Measurements from ENCODE around the gene CDH11.

The CDH11 gene

DNA sequence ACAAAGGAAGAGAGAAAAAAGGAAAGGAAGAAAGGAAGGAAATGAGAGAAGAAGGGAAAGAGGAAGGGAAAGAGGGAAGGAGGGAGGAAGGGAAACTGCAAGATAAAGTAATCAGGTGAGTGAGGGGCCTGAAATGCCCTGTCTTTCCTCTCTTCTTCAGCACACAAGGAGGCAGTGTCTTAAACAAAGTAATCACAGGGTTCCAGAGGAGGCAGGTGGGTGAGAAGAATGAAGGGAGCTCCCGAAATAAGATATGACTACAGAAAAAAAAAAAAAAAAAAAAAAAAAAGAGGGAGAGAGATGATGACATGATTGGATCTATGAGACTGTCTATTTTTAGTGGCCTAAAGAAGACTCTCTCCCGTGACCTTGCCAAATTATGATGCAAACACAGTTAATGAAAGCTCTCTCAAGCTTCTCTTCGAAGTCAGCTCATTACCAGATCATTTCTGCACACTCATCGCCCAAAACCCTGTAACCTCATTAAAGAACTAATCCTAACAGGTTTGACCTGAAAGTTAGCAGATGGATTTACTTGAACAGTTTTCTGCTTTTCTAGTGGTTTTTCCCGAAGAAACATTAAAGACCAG lies 53.6 kb downstream of the CDH11 start:
- DNase-seq = no peak

DNA sequence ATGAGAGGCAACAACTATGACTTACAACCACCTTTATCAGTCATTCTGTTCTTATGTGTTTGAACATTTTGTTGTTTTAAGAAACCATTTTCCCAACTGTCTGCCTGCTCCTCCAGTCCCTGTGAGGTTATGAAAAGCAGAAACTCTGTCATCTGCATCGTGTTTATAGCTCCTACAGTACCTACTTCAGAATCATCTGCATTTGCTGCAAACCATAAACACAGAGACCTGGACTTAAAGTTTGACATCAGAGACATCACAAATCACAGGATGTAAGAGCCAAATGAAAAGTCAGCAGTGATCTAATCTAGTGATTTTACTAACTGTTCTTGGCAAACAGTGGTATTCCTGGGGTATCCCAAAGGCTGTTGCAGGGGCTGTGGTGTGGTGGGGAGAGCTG lies 55.2 kb downstream of the CDH11 start:
- no peak for DNase-seq

DNA sequence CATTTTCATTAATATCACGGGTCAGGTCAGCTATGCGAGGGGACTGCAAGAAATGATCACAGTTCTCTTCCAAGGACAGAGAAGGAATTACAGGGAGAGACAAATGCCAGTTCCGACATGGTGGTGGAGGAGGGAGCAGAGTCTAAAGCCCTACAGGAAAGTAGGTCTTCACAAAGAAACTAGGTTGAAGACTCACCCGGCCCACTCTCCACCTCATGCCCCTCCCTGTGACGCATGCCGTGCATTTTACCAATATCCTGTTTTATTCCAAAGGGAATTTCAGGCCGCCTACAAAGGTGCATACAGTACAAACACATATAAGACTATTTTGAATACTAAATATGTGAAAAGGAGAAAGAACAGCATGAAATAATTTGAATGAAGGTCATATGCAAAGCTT lies 56.8 kb downstream of the CDH11 start:
- DNase-seq = no peak

DNA sequence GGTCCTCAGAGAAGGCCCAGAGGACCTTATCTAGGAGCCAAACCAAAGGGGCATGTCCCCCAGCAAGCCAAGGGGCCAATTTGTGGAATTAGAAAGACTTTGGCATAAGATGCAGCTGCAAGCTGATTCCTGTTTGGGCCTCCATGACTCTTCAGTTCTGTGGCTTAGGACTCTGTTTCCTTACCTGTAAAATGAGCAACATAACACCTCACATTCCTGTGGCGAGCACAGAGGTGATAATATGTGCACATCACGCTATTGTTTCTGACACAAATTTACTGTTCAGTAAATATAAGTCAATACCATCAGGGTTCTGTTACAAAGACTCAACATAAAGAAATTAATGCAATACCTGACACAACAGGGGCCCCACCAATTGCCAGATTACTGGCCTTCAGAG lies 57.7 kb downstream of the CDH11 start:
- DNase-seq = no peak

DNA sequence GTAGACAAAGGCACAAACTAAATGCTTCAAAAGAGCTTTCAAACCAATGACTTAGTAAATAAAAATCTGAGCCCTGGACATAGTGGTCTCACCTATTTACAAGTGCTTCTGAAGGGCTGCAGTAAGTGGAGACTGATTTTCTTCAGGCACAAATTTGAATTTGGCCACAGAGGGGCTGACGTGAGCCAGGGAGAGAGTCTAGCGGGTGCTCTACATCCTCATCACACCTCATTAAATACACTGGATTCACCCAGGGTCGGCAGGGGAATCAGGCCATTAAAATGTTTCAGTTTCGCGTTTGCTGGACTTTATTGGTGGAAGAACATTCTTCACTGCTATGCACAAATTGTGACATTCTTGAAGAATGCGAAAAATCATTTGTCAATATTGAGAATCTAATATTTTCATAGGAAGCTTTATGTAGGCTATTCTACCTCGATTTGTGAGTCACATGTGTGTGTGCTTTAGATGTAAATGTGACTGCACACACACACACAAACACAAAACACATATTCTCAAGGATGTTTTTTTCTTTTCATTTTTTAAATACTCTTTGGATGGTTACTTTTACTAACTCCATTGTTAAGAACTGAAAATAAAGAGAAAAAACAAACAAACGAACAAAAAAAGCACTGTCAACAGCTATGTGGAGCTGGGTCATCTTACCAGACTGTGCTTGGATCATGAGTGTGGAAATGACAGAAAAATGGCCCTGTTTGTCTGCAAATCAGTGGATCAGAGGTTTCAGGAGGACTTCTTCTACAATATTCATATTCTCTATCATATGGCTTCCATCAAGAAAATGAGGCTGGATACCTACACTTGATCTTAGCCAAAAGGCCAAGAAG lies 58.9 kb downstream of the CDH11 start:
- peak; percentile 37 for DNase-seq

DNA sequence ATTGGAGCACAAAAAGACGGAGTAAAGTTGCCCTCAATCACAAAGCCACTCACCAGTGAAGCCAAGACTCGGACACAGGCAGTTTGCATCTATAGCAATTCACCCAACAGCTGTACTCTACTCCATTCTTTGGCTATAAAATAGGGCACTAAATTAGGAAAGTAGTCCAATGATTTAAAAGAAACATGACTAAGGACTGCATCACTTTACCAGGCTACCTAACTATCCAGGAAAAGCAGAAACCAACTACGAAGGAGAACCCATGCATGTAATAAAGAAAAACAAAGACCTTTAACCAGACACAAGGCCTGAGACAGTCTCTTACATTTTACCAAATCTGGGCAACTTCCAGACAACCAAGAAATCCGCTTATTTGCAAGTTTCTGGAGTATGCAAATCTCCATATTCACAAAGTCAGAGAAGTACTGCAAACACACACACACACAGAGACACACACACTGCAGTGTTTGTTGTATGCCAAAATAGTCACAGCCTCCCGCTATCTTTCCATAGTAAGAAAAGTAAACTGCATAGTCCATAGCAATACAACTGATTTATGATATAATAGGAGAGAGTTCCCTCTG lies 59.8 kb downstream of the CDH11 start:
- DNase-seq = no peak

DNA sequence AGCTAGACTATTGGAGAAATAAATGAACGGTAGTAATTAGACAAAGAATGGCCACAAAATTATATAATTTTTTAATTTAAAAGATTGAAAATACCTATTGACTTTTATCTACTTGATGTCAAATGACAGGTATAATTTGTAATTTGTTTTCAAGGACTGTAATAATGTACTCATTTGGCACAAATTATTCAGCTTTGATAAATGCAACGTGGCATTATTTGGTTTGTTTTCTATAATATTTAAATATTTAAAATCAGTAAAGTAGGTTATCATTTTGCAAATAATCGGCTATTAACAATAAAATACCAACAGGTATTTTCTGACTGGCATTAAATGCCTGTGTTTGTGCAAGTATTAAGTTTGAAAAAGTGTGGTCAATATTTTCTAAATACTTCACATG lies 60.6 kb downstream of the CDH11 start:
- DNase-seq = no peak

DNA sequence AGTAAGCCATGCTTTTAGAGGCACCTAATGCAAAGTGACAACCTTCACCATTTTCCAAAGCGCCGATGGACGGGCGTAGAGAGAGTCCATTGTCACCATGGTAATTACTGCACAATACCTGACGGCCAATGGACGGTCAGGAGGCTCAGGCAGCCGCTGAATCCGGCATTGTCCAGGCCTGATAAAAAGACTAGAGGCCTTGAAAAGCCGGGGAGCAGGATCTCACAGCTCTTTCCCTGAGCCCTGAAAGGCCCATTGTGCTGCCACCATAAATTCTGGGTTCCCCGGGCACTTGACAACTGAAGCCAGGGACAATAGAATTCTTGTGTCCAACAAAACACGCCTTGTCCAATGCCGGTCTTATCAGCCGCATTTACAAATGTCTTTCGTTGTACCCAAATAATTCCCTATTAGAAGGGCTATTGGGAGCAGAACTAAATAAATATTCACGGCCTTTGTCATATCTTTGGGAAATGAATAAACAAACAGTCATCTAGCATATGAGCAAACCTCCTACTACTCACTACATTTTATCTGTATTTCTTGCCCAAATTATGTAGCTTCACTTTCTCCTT lies 62.4 kb downstream of the CDH11 start:
- no peak for DNase-seq

DNA sequence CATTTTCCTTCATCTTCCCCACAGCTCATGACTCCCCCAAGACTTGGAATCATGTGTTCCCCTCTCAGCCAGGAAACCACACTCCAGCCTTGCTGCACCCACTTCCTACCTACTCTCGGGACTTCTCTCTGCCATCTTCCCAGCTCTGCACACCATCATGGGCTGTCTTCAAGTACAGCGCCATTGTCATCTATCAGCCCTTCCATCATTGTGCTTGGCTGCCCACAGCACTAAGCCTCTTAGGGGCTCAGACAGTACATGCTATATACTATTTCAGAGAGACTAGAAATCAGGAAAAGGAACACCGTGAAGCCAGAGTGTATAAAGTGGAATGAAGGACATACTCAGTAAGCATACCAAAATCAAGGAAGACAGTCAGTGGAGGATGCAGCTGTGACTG lies 64.7 kb downstream of the CDH11 start:
- DNase-seq = no peak

DNA sequence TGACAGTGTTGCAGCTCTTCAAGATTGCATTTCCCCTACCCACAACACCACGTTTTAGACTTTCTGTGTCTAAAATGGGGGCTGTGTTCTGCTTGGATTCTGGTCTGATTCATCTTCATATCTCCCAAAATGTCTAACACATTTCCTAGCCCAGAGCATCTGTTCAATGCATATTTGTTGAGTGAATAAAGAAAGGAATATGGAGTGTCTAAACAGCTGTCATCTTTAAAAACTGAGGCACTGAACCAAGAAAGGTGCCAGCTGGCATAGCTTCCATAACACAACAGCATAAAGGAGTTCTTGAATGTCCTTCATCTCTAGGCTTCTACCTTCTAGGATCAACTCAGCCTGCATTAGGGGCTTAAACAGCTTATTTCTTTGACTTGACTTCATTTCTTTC lies 67.4 kb downstream of the CDH11 start:
- DNase-seq = no peak

DNA sequence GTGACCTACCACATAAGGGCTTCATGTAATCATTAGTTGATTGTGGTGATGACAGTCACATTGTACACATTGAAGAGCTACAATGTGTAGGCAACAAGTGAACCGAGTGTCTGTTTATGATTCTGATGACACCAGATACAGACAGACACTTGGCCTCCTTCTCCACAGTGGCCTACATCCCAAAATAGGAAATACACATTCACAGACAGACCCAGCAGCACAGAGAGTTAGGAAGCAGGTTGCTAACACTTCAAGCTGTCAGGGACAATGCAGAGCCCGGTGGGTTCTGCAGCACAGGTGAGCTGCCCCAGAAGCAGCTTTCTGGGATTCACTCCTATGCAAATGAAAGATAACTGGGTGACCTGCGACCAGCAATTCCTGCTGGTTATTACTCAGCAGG lies 72.2 kb downstream of the CDH11 start:
- DNase-seq = no peak

DNA sequence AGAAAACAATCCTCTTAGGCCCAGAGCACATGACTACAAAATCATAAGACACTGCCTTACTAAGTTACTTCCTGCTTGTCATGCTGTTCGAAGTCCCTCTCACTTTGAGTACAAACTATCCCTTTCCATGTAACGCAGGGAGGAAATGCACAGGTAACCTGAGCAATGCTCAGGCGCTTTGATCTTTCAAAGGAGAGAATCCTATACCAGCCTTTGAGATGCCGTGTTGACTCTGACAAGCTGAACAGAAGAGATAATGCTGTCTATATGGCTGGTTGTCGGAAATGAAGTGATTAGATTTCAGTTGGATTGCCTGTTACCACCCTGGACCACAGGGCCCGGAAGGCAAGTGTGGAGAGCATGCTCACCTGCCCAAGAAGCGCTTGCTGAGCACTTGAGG lies 75.9 kb downstream of the CDH11 start:
- no peak for DNase-seq

DNA sequence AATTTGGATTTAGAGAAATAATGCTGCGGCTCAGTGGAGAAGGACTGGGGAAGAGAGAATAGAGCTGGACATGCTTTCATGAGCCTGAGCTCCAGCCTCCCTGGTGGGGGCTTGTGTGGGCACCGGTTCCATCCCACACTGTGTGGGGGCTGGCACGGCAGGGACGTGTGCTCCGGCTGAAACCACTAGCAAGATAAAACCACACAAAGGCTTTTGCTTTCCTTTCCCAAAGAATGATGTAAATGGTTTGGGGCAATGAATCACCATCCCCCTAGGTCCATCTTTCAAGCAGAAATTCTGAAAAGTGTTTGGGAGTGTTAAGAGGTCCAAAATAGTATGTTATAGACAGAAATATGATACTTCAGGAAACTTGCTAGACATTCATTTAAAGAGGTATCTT lies 77.0 kb downstream of the CDH11 start:
- no peak for DNase-seq

DNA sequence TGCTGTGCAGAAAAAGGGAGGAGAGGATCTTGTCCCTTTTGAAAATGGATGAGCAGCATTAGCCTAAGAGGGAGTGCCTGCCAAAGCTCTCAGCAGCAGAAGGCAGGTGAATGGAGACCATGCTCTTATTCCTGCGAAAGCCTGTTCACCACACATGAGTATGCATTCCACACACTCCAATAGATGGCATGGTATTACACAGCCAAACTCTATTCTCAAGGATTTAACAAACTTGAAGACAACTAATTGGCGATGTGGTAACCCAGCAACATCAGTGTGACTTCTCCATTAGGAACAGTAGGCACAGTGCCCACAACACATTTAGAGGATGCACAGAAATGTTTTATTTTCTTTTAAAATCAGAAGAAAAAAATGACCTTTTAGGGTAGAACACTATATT lies 77.8 kb downstream of the CDH11 start:
- no peak for DNase-seq

DNA sequence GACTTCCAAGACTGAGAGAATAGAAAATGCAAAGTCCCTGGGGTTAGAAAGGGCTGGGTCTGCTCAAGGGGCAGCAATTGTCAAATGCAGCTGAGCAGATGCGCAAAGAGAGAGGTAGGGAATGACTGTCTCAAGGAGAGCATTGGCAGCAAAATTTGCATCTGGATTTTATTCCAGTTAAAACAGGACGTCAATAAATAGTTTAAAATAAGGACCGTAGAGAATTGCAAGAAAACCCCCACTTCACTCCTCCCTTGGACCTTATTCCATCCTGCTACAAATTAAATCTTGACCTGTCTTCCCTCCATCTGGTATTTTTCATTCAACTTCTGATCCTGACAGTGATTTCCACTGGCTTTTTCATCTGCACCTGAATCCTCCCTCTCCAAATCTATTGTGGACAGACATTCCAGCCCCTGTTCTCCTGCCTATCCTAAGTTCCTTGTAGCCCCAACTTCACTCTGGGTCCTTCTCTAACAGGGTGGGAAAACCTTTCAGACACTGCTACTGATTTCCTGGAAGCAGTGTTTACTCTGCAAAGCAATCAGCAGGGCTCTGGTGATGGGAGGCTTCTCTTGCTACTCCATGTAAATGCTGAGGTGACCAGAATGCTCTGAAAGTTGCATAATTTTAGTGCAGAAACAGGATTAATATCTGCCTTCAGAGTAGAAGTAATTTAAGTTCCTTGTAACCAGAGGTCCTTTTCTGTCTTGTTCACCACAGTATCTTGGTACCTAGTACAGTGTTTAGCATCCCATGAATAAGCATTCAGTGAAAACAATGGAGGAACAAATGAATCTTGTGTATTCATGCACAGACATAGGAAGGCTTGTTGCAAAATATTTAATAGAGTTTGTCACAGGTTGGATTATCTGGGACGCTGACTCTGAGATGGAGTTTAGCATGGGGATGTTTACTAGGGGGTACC lies 79.2 kb downstream of the CDH11 start:
- DNase-seq = no peak

DNA sequence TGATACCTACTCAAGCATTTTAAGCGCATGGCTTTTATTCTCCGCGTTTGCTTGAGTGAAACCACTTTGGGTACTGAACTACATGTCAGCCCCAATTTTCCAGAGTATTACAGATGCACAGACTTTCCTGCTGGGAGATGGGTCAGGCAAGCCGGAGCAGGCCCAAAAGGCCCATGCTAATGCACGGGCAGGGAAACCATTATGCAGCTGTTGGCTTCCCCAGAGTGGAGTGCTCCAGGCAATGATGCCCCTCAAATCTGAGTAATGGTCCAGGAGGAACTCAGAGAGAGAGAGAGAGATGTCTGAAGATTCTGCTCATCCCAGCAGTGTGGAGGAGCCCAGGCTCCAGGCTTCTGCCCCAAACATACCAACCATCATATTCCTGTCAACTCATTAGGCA lies 80.2 kb downstream of the CDH11 start:
- no peak for DNase-seq

DNA sequence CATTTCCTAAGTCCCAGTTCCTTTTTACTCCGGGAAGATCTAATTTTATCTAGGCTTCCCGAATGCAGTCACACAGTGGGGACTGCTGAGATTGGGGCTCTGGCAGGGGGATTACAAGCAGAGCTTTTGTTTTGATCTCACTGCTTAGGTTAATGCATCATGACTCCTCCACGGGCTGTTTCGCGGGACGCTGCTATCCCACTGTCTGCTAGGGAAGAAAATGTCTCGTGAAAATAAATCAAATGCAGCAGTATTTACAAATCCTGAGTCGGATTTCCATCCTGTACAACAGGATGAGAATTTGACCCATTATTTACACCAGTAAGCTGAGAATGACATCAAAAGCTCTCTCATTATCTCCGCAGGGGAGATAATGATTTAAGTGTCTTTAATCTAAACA lies 83.8 kb downstream of the CDH11 start:
- no peak for DNase-seq

DNA sequence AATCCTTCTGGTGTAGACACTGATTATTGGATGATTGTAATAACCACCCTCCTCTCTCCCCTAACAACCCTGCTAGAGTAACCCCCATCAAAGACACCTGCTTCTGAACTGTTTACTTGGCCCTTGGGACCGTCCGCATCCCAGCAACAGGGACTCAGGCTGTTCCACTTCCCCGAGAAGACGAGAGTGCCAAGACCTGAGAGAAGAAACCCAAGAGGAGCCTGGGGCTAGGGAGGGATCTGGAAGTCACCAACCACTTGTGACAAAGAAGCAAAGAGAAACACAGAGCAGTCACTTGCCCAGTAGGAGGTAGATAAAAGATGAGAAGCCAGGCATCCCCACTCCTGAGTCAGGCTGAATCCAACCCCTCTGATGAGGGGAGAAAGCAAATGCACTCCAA lies 84.3 kb downstream of the CDH11 start:
- DNase-seq = no peak

DNA sequence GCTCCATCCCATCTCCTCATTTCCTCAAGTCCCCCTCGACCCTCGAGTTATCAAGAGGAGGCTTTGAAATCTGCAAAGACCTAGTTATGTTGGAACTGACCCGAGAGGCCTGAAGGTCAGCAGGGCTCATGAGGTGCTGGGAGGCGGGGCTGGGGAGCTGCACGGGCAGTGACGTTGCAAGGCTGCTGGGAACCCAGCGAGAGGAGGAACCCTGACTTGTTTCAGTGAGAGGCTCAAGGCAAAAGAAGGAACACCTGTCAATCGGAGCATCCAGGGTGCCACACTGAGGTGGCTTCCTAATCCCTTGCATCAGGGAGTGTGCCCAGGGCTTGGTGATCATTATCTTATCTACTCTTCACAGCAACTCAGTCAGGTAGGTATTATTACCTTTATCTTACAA lies 86.9 kb downstream of the CDH11 start:
- DNase-seq = no peak

DNA sequence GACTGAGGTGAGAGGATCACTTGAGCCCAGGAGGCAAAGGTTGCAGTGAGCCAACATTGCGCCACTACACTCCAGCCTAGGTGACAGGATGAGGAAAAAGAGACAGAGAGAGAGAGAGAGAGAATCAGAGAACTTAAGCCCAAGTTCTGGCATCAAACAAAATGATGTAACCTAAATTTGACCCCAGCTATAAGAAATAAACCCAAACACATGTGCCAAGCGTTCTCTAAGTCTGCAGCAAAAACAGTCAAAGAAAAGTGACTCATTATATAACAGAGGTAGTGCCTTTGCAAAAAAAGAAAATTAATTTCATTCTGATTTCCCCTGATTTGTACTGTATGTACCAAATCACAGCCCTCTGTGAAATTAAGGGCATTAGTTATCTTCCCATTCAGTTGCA lies 89.5 kb downstream of the CDH11 start:
- no peak for DNase-seq

DNA sequence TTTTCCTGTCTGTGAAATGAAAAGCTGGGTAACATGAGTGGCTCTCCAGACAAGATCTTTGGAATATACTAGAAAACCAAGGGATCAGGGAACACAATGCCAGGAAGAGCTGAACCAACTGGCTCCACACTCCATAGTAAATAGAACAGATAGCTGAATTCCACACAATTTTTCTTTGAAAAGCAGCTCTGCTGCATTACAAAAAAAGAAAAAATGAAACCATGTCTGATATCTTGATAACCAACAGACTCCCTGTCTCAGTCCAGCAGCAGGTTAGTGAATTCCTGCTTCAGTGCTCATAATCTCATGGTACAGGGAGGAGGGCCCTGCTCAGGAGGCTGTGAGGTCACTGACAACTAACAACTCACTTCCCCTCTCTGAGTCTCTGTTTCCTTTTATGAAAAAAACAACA lies 97.1 kb downstream of the CDH11 start:
- DNase-seq = no peak

DNA sequence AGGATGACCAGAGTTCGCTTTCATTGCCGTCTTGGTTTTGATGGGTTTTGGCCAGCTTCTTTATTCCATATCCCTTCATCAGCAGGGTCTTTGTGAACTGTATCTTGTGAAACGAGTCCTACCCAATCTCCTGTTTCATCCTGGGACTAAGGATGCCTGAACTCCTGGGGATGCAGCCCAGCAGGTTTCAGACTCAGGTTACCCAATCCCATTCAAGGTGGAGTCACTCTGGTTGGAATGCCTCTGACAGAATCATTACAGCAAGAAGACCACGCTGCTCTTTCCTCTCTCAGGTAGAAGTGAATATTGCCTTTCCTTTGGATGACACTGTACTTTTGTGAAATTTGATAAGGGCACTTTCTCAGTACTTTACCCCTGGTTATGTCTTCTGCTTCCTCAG lies 98.1 kb downstream of the CDH11 start:
- DNase-seq = no peak

All from right hindlimb (tissue), 1 donor.